ENCODE data around the gene DHH.

The DHH gene

DNA sequence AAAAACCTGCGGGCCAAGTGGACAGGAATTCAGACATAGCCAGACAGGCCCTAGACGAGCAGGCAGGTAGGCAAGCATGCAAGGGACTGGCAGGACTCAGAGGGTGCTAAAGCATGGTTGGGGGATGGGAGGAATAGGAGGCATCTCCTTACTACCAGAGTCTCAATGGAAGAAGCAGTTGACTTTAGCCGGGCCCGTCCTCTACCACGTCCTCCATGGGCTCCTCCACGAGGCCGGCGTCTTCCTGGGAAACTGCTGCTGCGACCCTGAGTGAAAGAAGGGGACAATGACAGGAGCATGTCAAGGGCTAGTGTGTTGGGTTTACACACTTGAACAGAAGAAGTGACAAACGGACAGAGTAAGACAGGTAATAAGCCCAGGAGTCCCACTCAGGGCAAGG, 45.6 kb downstream of the DHH start:
- no peak for DNase-seq

DNA sequence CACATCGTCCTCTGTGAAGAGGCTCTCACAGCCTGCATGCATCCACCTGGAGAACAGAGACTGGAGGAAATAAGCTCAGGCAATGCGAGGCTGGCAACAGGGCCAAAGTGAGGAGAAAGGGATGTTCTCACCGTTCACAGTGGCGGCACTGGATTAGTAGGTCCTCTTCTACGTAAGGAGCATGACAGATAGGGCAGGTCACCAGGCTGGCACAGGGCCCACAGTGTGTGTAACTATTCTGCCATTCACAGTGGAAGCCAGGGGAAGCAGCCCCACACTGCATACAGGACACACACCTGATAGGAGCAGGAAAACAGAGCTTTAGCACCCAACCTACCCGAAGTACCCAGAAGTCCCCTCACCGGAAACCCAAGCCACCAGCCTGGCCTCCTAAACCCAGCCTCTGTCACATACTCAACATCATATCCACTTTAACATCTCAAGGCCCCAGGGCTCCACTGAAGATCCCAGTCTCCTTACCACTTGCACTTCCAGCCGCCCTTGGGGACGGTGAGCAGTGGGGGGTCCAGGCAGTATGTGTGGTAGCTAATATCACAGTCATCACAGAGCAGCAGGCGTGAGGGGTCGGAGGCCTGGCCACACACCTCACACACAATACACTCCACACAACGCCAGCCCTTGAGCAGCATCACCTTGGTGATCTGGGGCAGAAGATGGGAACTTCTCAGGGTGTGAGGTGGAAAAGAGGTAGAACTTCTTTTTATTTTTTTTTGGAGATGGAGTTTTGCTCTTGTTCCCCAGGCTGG, 48.3 kb downstream of the DHH start:
- DNase-seq: no peak

DNA sequence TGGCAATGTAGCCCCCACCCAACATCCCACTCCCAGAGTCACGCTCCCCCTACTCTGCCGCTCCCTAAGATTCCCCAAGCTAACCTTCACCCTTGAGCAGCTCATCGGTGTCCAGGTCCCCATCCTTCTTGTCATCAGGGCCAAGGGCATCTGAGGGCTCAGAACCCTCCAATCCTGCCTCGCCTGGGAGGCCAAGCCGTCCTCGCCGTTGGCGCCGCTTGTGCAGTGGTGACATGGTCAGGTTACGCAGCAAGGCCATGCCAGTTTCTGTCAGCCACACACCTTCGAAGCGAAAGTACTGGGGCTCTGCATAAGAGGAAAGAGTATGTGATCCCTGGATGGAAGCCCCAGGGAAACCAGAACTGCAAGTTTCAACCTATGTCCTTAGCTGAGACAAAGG, 49.9 kb downstream of the DHH start:
- DNase-seq: no peak

DNA sequence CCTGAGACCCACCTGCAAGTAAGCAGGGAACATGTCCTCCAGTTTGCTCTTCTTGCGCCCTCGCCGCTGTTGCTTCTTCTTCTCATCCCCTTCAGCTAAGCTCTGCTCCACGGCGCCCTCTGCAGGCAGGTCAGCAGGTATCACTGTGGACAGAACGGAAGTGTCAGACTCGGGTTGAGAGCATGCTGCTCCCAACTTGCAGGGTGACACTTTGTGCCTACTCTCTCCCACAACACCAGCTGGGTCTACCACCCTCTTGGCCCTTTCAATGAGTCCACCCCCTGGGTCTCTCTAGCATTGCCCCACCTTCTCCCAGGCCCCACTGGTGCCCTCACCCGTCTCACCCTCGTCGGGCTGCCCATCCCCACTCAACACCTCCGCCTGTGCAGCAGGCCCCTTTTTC, 50.7 kb downstream of the DHH start:
- DNase-seq: peak; percentile 37

DNA sequence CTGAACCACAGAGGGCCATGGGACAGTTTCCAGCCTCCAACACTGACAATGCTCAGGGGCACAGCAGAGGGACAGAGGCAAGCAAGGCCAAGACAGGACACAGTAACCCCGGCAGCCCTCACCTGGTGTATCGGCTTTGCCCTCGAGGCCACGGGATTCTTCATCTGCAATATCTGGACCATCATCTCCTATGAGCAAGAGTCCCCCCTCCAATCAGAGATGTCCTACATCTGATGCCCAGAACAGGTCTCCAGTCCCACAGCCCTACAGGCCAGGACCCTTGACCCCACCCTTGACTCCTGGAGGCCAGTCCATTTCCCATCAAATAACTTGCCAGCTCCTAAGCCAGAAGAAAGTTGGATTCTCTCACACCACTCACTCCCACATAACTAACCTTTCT, 51.4 kb downstream of the DHH start:
- no peak for DNase-seq

DNA sequence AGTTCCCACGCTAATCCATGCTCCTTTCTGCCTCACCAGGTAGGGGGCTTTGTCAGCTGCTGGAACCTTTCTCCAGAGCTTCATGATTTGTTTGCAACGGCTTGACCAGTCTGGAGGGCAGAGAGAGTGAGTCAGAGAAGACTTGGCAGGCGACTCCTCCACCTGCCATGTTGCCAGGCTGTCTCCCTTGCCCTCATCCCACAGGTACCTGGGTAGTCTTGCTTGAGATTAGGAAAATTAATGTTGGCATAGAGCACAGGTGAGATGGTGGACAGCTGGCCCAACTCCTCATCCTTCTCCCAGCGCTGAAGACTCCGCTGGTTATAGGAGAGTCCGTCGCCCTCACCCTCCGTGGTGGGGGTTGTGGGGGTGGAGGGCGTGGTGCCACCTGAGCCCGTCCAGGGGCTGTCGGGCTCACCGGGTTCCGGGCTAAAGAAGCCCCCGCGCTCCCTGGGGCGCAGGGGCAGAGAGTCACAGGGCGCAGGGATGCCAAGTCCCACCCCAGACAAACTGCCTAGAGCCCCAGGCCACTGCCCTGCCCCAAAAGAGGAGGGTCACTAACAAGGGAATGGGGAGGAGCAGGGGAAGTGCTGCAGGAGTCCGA, 52.6 kb downstream of the DHH start:
- no peak for DNase-seq

DNA sequence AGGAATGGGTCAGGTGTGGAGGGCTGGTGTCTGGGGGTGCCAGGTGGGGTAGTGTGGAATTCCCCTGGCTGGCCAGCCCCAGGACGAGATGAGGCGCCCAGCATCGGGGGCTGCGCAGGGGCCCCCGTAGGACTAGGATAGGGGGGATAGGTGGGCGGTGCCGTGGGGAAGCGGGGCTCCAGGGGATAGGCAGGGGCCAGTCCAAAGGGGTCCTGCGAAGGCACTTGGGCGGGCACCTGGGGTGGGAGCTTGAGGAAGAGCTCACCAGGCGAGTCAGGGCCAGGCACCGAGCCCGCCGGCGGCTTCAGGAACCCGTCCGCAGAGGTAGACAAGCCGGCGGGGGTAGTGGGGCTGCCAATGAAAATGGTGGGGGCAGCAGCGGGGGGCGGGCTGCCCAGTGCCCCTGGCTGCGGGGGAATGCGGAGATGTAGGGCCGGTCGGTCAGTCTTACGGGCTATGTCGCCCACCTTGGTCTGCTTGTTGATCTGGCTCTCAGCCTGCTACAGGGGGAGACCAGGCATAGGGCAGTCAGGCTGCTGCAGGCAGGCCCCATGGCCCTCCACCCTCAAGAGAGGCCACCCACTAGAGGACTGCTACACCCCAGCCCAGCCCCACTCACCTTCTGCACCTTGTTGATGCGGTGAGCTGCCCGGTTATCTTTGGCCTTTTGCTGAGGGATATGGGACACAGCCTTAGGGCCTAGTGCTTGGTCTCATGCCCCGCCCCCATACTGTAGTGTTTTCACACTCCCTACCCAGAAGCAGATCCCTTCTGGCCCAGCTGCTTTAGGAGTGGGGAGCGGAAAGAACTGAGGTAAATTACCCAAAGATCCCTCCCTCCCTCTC, 53.3 kb downstream of the DHH start:
- no peak for DNase-seq

DNA sequence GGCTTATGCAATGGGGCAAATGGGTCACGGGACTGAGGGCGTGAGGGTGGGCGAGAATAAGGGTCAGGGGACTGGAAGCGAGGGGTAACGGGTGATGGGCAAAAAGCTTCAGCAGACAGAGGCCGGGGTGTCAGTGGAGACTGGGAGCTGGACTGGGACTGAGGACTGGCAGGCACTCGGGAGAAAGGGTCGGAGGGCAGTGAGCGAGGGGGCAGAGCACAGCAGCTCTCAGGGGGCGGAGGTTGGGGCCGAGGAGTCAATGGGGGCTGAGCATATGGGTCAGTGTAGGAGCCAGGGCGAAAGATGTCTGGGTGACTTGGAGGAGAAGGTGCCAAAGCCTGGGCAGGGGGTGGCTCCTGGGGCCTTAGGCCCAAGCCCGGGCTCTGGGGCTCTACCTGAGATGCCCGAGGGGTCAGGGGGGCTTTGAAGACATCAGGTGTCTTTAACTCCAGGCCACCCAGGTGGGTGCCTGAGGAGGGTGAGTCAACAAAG, 54.2 kb downstream of the DHH start:
- no peak for DNase-seq

DNA sequence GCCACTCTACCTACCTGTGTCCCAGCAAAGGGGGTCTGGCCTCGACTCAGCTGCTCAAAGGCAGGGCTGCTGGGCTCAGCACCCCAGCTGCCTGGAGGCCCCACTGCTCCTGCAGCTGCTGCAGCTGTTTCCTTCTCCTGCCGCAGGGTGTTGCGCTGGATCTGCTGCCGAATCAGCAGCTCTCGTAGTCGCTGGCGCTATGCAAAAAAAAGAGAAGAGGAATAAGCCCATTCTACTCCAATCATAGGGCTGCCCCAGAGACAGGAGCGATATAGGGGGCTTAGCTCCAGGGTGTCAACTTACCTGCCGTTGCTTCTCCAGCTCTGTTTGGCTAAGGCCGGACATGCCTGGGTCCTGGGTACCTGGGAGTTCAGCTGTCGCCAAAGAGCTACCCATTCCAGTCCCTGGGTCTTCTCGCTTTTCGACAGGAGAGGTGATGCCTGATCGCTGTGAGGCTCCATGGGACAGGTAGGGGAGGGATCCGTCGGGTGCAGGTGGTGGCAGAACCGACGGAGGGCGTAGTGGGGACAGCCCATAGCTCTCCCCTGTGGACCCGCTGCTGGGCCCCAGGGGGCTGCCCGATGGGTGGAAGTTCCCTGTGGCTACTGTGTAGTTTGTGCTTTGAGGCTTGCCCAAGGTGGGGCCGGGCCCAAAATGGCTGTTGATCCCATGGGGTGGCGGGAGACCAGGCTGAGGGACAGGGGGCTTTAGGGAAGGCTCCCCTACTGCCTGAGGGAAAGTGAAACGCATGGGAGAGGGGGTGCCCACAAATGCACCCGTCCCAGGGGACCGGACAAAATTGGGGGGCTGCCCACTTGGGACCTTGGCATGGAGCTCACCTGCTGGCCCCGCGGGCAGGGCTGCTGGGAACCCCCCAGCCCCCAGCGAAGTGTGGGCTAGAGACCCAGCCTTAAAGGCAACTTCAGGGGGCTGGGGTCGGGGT, 54.9 kb downstream of the DHH start:
- DNase-seq: no peak

DNA sequence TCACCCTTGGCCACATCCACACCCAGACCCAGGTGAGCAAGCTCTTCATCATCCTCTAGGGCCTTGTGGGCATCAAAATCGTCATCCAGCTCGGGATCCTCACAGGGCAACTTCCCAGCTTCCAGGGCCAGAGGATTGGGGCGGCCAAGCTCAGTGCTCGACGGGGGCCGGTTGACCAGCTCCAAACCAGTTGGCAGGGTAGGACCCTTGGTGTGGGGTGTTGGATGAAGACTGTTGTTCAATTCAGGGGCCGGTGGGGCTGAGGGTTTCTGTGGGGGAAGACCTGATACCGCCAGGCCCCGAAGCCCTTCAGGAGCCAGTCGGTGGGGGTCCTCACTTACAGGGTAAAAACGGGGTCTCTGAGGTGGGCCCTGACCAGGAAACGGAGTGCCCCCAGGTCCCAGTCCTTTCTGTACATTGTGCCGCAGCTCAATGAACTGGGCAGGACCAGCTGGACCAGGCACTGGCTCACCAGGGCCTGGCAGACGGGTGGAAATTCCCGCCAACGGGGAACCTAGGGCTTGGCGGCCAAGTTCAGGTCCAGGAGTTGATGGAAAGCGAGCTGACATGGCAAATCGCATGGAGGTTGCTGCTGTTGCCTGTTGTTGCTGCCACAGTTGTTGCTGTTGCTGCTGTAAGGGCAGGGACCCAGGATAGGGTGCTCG, 56.2 kb downstream of the DHH start:
- no peak for DNase-seq

DNA sequence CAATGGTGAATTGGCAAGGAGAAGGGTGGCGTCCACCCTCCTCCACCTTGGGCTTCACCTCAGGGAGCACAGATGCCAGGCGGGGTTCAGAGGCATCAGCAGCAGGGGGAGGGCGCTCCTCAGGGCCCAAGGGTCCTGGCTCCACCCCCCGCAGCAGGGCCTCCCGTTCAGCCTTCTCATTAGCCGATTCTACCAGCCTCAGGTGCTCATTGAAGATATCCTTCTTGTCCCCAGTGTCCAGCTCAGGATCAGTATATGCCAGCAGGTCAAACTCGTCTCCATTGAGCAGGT, 56.7 kb downstream of the DHH start:
- DNase-seq: no peak

DNA sequence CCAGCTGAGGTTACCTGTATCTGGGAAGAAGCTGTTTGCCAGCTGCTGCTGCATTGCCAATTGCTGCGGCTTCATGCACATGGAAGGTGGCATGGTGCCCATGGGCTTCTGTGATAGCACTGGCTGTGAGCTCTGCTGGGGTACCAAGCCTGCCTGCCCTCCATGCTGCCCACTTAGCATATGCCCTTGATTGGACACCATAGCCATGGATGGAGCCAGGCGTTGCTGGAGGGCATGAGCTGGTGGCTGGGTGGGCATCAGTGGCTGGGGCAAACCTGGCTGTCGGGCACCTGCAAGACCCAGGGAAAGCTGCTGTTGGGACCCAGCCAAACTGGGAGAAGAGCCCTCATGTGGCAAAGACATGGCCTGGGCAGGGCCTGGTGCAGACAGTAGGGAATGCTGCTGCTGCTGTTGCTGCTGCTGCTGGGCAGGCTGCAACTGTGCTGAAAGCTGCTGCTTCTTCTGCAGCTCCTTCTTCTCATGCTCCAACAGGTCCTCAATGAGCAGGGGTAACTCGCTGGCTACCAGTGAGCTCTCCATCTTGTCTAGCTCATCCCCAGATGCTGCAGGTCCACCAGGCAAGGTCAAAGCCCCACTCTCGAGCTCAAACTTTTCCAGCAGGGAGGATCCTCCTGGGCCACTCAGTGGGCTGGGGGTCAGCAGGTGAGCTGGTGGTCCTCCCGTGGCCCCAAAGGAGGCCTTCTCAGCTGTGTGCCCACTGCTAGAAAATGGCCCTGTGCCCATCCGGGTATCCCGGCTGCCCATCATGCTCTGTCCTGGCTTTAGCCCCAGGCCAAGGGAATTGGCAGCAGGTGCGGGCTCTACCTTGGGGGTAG, 57.3 kb downstream of the DHH start:
- no peak for DNase-seq

Data from midbrain (tissue), 1 donor.